K562 (cell line): ENCODE measurements around the gene DACT3. TPM values are rescaled to one million over a fixed set of nuclear protein-coding genes. Genes with fewer than 3 reads are reported as not detected.

Source experiments
- ADNP ChIP-seq: fragments of 200-800 bp; sonication (Bioruptor generic); IDR thresholded peaks from 2 replicates; pipeline ENCODE4 v1.6.1; 2016; ENCODE audit warnings: missing genetic modification characterization, missing compliant biosample characterization
- E2F3 ChIP-seq: fragments of 250-450 bp; sonication (Bioruptor Pico); IDR thresholded peaks from 2 replicates; pipeline ENCODE4 v1.4.0; 2020; ENCODE audit warnings: mild to moderate bottlenecking
- EHMT2 ChIP-seq: fragments of 450-650 bp; IDR thresholded peaks from 2 replicates; pipeline ENCODE4 v1.6.1; 2018; ENCODE audit warnings: antibody characterized with exemption
- HEY1 ChIP-seq: fragments of 250-450 bp; sonication (Bioruptor Pico); IDR thresholded peaks from 2 replicates; pipeline ENCODE4 v1.5.0; 2020; ENCODE audit warnings: mild to moderate bottlenecking, moderate library complexity, borderline replicate concordance
- ILF3 ChIP-seq: fragments of 450-650 bp; IDR thresholded peaks from 2 replicates; pipeline ENCODE4 v1.6.1; 2018; ENCODE audit warnings: antibody characterized with exemption, mild to moderate bottlenecking, moderate library complexity, borderline replicate concordance
- POU5F1 ChIP-seq: fragments of 150-350 bp; IDR thresholded peaks from 2 replicates; pipeline ENCODE4 v1.6.1; 2014; ENCODE audit warnings: borderline replicate concordance, low read length, low read depth, mild to moderate bottlenecking; ENCODE audit not compliant: partially characterized antibody
- RFX7 ChIP-seq: fragments of 250-450 bp; sonication (Bioruptor Pico); IDR thresholded peaks from 2 replicates; pipeline ENCODE4 v1.5.1; 2021; ENCODE audit warnings: mild to moderate bottlenecking
- SMAD1 ChIP-seq: fragments of 150-350 bp; IDR thresholded peaks from 2 replicates; pipeline ENCODE4 v1.6.1; 2014; ENCODE audit warnings: low read length, low read depth; ENCODE audit not compliant: partially characterized antibody
- SMARCC2 ChIP-seq: fragments of 450-650 bp; IDR thresholded peaks from 2 replicates; pipeline ENCODE4 v1.6.1; 2017; ENCODE audit warnings: antibody characterized with exemption, moderate library complexity, mild to moderate bottlenecking, low read depth
- ZC3H4 ChIP-seq: sonication (generic); formaldehyde crosslinking; IDR thresholded peaks from 2 replicates; pipeline ENCODE4 v1.9.0; 2021; ENCODE audit warnings: missing genetic modification reagents, borderline replicate concordance
- ZNF316 ChIP-seq: fragments of 450-650 bp; IDR thresholded peaks from 2 replicates; pipeline ENCODE4 v1.6.1; 2016
- ZNF324 ChIP-seq: fragments of 250-450 bp; sonication (Bioruptor Pico); IDR thresholded peaks from 2 replicates; pipeline ENCODE4 v1.4.0; 2020; ENCODE audit warnings: mild to moderate bottlenecking
- ZNF561 ChIP-seq: fragments of 450-650 bp; formaldehyde crosslinking; conservative IDR thresholded peaks from 2 replicates; pipeline ENCODE4 v1.4.0; 2020; ENCODE audit warnings: mild to moderate bottlenecking, moderate library complexity
- polyA plus RNA-seq, 8 experiments: library from polyadenylated mRNA; depleted of rRNA in 4 of 8; stranded (reverse) in 5 of 8; unstranded in 3 of 8; fragments of >200 nt; fragmentation: Nextera tagmentation in 2 of 8; fragmentation: Illumina TruSeq in 1 of 8; extraction: Ambion mirVana in 2 of 8; extraction: Trizol in 1 of 8; gene quantifications; 2 replicates each; pipeline versions ENCODE4 v1.2.1 to v1.2.3, GENCODE V29; 2011 to 2014; ENCODE audit warnings: inconsistent platforms in 1 of 8, missing spikeins in 1 of 8
- total RNA-seq, 7 experiments: library from RNA; depleted of rRNA in 6 of 7; stranded (reverse); fragments of >200 nt in 6 of 7; fragmentation: Illumina TruSeq in 2 of 7; extraction: Trizol in 2 of 7; gene quantifications; 2 replicates each; pipeline versions ENCODE4 v1.2.1 to v1.2.3, GENCODE V29; 2011 to 2021; ENCODE audit warnings: low replicate concordance in 1 of 7
- TF ChIP-seq, protein P1 (sequence below): fragments of 450-650 bp; formaldehyde crosslinking; IDR thresholded peaks from 2 replicates; pipeline ENCODE4 v1.4.0; 2020; ENCODE audit warnings: mild to moderate bottlenecking, mixed read lengths
- TF ChIP-seq, protein P2 (sequence below): sonication (generic); formaldehyde crosslinking; IDR thresholded peaks from 2 replicates; pipeline ENCODE4 v1.8.1; 2023; ENCODE audit warnings: mild to moderate bottlenecking, missing genetic modification reagents, moderate library complexity
- TF ChIP-seq, protein P3 (sequence below): fragments of 450-650 bp; formaldehyde crosslinking; IDR thresholded peaks from 2 replicates; pipeline ENCODE4 v1.4.0; 2022; ENCODE audit warnings: missing genetic modification characterization
- TF ChIP-seq, protein P4 (sequence below): fragments of 450-650 bp; formaldehyde crosslinking; conservative IDR thresholded peaks from 2 replicates; pipeline ENCODE4 v1.4.0; 2022; ENCODE audit warnings: mild to moderate bottlenecking, missing genetic modification characterization
- TF ChIP-seq, protein P5 (sequence below): sonication (generic); formaldehyde crosslinking; IDR thresholded peaks from 2 replicates; pipeline ENCODE4 v1.8.1; 2023; ENCODE audit warnings: mild to moderate bottlenecking, missing genetic modification reagents
- TF ChIP-seq, protein P6 (sequence below), 2 experiments: fragments of 450-650 bp in 1 of 2; sonication (generic) in 1 of 2; formaldehyde crosslinking in 1 of 2; IDR thresholded peaks in 1 of 2; conservative IDR thresholded peaks in 1 of 2; 2 replicates each; pipeline versions ENCODE4 v1.6.1 to v1.8.1; 2016 to 2023; ENCODE audit warnings: mild to moderate bottlenecking in 2 of 2, moderate library complexity in 2 of 2, inconsistent platforms in 1 of 2, missing genetic modification reagents in 1 of 2

DACT3 gene
- total and polyA plus RNA-seq, 9 of the 15 experiments (the other 6 are each of a cell fraction or from before 2014, with no cell fraction given): 0.67 to 6.5 (median 3.5) TPM

DNA sequence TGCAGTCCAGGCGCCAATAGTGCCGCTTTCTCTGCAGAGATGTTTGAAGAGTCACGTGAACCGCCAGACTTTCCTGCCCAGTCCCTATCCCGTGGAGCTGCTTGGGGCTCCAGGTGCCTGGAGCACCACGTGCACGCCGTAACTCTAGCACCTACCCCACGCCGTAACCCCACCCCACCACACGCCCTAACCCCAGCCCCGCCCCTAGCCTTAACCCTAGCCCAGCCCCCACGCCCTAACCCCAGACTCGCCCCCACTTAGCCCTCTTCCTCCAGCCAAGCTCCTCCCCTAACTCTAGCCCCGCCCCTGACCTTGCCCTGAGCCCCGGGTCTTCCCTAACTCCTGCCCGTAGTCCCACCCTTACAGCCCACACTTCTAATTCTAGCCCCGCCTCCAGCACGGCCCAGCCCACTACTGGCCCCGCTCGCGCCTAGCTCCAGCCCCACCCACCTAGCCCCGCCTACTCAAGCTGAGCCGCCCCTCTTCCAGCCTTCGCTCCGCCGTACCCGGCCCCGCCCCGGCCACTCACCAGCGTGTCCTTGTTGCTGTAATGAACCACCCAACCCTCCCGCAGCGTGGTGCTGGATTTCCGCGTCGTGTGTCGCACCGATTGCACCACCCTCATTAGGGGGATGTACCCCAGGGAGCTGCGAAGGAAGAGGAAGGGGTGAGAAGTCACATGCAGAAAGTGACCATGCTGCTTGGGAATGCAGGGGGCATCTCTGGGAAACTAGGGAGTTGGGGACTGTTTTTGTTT lies 36.4 kb upstream of the DACT3 start (continued):
- TF ChIP-seq, protein P1, sequence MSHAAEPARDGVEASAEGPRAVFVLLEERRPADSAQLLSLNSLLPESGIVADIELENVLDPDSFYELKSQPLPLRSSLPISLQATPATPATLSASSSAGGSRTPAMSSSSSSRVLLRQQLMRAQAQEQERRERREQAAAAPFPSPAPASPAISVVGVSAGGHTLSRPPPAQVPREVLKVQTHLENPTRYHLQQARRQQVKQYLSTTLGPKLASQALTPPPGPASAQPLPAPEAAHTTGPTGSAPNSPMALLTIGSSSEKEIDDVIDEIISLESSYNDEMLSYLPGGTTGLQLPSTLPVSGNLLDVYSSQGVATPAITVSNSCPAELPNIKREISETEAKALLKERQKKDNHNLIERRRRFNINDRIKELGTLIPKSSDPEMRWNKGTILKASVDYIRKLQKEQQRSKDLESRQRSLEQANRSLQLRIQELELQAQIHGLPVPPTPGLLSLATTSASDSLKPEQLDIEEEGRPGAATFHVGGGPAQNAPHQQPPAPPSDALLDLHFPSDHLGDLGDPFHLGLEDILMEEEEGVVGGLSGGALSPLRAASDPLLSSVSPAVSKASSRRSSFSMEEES (CRISPR knock-in tag): peak; percentile 13; the same call in 1 of the 2 replicates
- TF ChIP-seq E2F3 (CRISPR knock-in tag) (no peak), ZNF324 (CRISPR knock-in tag) (no peak), ZNF561 (CRISPR knock-in tag) (no peak), ZC3H4 (CRISPR knock-in tag) (no peak), ILF3 (no peak), SMAD1 (no peak), ZNF316 (no peak), EHMT2 (no peak), HEY1 (CRISPR knock-in tag) (no peak), ADNP (no peak), SMARCC2 (no peak), POU5F1 (no peak), RFX7 (CRISPR knock-in tag) (no peak)
- TF ChIP-seq, protein P2, sequence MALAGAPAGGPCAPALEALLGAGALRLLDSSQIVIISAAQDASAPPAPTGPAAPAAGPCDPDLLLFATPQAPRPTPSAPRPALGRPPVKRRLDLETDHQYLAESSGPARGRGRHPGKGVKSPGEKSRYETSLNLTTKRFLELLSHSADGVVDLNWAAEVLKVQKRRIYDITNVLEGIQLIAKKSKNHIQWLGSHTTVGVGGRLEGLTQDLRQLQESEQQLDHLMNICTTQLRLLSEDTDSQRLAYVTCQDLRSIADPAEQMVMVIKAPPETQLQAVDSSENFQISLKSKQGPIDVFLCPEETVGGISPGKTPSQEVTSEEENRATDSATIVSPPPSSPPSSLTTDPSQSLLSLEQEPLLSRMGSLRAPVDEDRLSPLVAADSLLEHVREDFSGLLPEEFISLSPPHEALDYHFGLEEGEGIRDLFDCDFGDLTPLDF (CRISPR knock-in tag): no peak
- TF ChIP-seq, protein P3, sequence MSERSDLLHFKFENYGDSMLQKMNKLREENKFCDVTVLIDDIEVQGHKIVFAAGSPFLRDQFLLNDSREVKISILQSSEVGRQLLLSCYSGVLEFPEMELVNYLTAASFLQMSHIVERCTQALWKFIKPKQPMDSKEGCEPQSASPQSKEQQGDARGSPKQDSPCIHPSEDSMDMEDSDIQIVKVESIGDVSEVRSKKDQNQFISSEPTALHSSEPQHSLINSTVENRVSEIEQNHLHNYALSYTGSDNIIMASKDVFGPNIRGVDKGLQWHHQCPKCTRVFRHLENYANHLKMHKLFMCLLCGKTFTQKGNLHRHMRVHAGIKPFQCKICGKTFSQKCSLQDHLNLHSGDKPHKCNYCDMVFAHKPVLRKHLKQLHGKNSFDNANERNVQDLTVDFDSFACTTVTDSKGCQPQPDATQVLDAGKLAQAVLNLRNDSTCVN (CRISPR knock-in tag): no peak
- TF ChIP-seq, protein P4, sequence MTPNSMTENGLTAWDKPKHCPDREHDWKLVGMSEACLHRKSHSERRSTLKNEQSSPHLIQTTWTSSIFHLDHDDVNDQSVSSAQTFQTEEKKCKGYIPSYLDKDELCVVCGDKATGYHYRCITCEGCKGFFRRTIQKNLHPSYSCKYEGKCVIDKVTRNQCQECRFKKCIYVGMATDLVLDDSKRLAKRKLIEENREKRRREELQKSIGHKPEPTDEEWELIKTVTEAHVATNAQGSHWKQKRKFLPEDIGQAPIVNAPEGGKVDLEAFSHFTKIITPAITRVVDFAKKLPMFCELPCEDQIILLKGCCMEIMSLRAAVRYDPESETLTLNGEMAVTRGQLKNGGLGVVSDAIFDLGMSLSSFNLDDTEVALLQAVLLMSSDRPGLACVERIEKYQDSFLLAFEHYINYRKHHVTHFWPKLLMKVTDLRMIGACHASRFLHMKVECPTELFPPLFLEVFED (CRISPR knock-in tag): 0 out of 2 replicates have a peak, but pooled peaks have one; percentile 4
- TF ChIP-seq, protein P5, sequence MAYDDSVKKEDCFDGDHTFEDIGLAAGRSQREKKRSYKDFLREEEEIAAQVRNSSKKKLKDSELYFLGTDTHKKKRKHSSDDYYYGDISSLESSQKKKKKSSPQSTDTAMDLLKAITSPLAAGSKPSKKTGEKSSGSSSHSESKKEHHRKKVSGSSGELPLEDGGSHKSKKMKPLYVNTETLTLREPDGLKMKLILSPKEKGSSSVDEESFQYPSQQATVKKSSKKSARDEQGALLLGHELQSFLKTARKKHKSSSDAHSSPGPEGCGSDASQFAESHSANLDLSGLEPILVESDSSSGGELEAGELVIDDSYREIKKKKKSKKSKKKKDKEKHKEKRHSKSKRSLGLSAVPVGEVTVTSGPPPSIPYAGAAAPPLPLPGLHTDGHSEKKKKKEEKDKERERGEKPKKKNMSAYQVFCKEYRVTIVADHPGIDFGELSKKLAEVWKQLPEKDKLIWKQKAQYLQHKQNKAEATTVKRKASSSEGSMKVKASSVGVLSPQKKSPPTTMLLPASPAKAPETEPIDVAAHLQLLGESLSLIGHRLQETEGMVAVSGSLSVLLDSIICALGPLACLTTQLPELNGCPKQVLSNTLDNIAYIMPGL (CRISPR knock-in tag): no peak; the same call in 1 of the 2 replicates
- TF ChIP-seq, protein P6, sequence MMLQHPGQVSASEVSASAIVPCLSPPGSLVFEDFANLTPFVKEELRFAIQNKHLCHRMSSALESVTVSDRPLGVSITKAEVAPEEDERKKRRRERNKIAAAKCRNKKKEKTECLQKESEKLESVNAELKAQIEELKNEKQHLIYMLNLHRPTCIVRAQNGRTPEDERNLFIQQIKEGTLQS (IDR thresholded peaks at IDR 0.05): peak; percentile 70
- TF ChIP-seq, protein P6 (CRISPR knock-in tag; conservative IDR thresholded peaks at IDR 0.05): no peak
